ENCODE measurements around the gene DNAJC7.

Gene DNAJC7

GRCh38 chr17:42016941-42017865, at the start of gene DNAJC7:
TSS of gene DNAJC7 (minus strand) at chr17:42017439. CDS start at chr17:42017416, 23 bp downstream.
- TF ChIP-seq, protein P1, sequence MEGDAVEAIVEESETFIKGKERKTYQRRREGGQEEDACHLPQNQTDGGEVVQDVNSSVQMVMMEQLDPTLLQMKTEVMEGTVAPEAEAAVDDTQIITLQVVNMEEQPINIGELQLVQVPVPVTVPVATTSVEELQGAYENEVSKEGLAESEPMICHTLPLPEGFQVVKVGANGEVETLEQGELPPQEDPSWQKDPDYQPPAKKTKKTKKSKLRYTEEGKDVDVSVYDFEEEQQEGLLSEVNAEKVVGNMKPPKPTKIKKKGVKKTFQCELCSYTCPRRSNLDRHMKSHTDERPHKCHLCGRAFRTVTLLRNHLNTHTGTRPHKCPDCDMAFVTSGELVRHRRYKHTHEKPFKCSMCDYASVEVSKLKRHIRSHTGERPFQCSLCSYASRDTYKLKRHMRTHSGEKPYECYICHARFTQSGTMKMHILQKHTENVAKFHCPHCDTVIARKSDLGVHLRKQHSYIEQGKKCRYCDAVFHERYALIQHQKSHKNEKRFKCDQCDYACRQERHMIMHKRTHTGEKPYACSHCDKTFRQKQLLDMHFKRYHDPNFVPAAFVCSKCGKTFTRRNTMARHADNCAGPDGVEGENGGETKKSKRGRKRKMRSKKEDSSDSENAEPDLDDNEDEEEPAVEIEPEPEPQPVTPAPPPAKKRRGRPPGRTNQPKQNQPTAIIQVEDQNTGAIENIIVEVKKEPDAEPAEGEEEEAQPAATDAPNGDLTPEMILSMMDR (IDR thresholded peaks at IDR 0.05; ENCODE audit: extremely low read depth, insufficient read depth, missing control alignments), result no peak
- DNase-seq (ENCODE audit: low spot score), result peak; percentile 96
- in situ Hi-C loops (cut with MboI; ENCODE audit: low pct_unique_long_range_greater_than_20kb, low sequenced_read_pairs, unreplicated experiment), result no loop called here

- TF ChIP-seq, protein P1 (IDR thresholded peaks at IDR 0.05; ENCODE audit: extremely low read depth, insufficient read depth, missing control alignments), result no peak
- no peak for DNase-seq (ENCODE audit: low spot score)
- in situ Hi-C loops (cut with MboI; ENCODE audit: low pct_unique_long_range_greater_than_20kb, low sequenced_read_pairs, unreplicated experiment), result no loop called here
Observed at GRCh38 chr17:42065201-42065600, 48.0 kb upstream of the DNAJC7 start.

- TF ChIP-seq, protein P1 (IDR thresholded peaks at IDR 0.05; ENCODE audit: extremely low read depth, insufficient read depth, missing control alignments), result no peak
- no peak for DNase-seq (ENCODE audit: low spot score)
- in situ Hi-C loops (cut with MboI; ENCODE audit: low pct_unique_long_range_greater_than_20kb, low sequenced_read_pairs, unreplicated experiment), result no loop called here
Observed at GRCh38 chr17:42062681-42063080, 45.4 kb upstream of the DNAJC7 start.

- in situ Hi-C loops (cut with MboI; ENCODE audit: low pct_unique_long_range_greater_than_20kb, low sequenced_read_pairs, unreplicated experiment), result no loop called here
- TF ChIP-seq, protein P1 (IDR thresholded peaks at IDR 0.05; ENCODE audit: extremely low read depth, insufficient read depth, missing control alignments), result no peak
- DNase-seq (ENCODE audit: low spot score), result no peak
Observed at GRCh38 chr17:42061646-42062487, 44.6 kb upstream of the DNAJC7 start.

DNA sequence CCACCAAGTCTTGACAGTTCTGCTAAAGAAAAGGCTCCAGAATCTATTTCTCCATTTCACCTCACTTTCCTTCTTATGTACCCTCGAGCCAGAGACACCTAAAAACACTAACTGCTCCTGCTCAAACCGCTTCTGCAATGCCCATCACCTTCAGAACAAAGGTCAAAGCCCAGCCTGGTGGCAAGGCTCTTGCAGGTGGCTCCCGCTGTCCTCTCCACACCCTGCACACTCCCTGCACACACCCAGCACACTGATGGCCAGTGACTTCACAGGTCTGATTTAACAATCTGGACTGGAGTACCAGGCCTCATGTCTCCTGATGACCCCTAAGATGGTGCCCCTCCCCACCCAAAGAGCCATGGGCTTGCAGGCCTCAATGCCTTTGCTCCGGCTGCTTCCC, 43.0 kb upstream of the DNAJC7 start:
- no peak for DNase-seq (ENCODE audit: low spot score)
- in situ Hi-C loops (cut with MboI; ENCODE audit: low pct_unique_long_range_greater_than_20kb, low sequenced_read_pairs, unreplicated experiment), result no loop called here
- TF ChIP-seq, protein P1 (IDR thresholded peaks at IDR 0.05; ENCODE audit: extremely low read depth, insufficient read depth, missing control alignments), result no peak

DNA sequence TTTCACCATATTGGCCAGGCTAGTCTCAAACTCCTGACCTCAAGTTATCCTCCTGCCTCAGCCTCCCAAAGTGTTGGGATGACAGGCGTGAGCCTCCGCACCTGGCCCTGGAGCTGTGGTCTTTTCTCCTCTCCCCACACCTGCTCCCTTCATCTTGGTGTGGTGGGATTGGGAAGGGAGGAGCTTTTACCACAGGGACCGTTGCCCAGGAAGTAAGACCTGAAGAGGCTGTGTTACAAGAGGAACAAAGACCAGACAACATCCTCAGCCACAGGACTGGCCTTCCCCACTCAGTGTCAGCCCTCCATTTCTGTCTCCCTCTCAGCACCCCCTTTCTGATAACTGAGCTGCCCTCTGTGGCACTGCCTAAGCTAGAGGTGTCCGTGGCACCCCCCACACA, 42.6 kb upstream of the DNAJC7 start:
- TF ChIP-seq, protein P1 (IDR thresholded peaks at IDR 0.05; ENCODE audit: extremely low read depth, insufficient read depth, missing control alignments), result no peak
- in situ Hi-C loops (cut with MboI; ENCODE audit: low pct_unique_long_range_greater_than_20kb, low sequenced_read_pairs, unreplicated experiment), result no loop called here

More for the DNA sequence above, 42.6 kb upstream of the DNAJC7 start:
- DNase-seq (ENCODE audit: low spot score), result no peak

All from GM13977 (cell line).